GM18507 (cell line): ENCODE results near the gene SMYD3.

Source experiments
- DNase-seq: peaks from one replicate; pipeline ENCODE4 v3.0.0; 2011; ENCODE audit warnings: low read depth; ENCODE audit not compliant: insufficient read length; ENCODE audit errors: extremely low spot score
- FAIRE-seq: peaks from 2 replicates; lab custom pipeline; 2011; peaks lifted over from hg19 to GRCh38; lab: Jason Lieb, UNC

SMYD3 gene

GRCh38 chr1:246295340-246295739 is 211.7 kb downstream of the SMYD3 start:
- no peak for FAIRE-seq
- no peak for DNase-seq

DNA sequence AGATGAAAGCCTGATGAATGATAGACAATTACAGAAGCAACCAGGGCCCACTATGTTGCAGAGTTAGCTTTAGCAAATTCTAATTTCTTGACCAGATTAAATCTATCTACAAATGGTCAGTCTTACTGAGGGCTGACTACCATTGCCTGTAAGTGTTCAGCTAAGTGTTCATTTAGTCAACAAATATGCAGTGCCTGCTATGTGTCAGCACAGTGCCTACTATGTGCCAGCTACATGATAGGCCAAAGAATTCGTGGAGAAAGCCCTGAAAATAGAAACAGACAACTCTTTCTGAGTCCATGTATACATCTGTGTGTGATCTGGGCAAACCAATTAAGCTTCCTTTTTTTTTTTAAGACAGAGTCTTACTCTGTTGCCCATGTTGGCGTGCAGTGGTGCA is 212.8 kb downstream of the SMYD3 start:
- DNase-seq = no peak
- FAIRE-seq = no peak

DNA sequence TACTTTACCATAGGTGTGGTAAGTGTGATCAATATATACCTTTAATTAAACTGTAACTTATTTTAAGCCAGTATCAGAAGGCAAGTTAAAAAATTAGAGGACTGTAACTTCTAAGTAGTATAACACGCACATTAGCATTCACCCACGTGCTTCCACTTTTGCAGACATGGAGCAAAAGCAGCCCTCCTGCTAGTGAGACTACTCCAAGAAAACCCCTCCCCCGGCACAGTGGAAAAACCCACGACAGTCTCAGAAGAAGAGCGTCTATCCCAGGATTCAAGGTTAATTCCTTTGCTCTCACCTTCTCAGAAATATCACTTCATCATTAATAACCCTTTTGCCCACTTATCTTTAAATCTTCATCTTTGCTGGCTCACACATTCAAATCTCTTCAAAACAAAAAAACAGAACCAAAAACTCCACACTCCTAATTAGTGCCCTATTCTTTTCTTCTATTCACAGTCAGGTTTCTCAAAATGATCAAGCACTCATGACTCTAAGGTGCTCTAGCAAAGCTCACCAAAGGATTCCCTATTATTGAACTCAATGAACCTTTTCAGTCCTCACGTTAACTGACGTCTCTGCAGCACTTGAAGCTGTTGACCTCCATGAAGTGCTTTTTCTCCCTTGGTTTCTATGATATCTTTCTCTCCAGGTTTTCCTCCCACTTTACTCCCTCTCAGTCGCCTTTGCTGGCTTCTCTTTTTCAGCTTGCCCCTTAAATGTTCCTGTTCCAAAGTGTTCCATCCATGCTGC is 213.5 kb downstream of the SMYD3 start:
- FAIRE-seq (no peak), DNase-seq (no peak)

DNA sequence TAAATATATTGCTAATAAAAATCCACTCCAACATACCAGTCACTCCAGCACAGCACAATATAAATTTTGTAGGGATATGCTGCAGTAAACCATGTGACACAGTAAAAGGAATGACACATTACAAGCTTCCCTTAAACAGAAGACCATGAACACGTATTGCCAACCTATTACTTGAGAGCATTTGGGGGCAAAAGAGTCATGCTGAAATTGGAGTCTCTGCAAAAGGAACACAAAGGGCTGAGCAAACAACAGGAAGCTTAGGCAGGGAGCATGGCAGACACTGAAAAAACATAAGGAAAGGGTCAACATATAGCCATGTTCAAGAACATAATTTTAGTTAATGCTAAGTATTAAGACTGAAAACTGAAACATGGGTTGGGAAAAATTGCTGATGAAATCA is 214.5 kb downstream of the SMYD3 start:
- no peak for DNase-seq
- FAIRE-seq = no peak

DNA sequence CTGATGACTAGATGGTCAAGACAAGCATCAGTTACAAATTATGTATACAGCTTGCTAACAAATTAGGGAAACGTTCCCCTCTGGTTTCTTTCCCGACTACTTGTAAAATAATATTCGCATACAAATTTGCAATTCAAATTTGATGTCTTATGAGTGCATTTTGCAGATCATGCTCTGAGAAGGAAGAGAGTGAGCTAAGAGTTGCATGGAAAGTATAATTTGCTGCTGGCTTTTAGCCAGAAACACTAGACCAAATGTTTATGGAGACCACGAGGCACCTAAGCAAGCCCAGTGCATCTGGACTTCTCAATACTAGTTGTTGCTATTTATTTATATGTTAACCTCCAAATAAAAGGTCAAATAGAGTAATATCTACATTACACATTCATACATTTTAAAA is 216.0 kb downstream of the SMYD3 start:
- FAIRE-seq (no peak), DNase-seq (no peak)

GRCh38 chr1:246283771-246284410 is 223.2 kb downstream of the SMYD3 start:
- DNase-seq (no peak), FAIRE-seq (no peak)

- DNase-seq (no peak), FAIRE-seq (no peak)
These were observed 225.4 kb downstream of the SMYD3 start for GRCh38 chr1:246281639-246282038.

- DNase-seq (no peak), FAIRE-seq (no peak)
These were observed 225.9 kb downstream of the SMYD3 start for GRCh38 chr1:246281195-246281594.

- FAIRE-seq = no peak
- DNase-seq = no peak
These were observed 226.5 kb downstream of the SMYD3 start for GRCh38 chr1:246280551-246280950.

- FAIRE-seq = no peak
- no peak for DNase-seq
These were observed 227.7 kb downstream of the SMYD3 start for GRCh38 chr1:246279402-246279801.

- FAIRE-seq (no peak), DNase-seq (no peak)
These were observed 228.7 kb downstream of the SMYD3 start for GRCh38 chr1:246278371-246278770.

DNA sequence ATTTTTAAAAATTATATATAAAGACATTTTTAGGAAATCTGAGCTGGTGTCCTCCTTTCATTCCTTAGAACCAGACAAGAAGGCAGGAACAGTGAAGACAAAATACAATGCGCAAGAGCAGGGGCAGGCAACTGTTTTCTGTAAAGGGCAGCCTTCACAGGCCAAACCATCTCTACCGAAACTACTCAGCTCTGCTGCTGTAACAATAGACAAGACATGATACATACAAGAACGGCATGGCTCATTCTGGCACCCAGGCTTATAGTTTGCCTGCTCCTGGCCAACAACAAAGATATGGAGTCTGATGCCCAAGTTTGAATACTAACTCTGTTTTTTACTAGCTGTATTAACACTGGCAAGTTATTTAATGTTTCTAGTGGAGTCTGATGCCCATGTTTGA is 232.0 kb downstream of the SMYD3 start:
- FAIRE-seq = no peak

GRCh38 chr1:246274186-246274585 is 232.9 kb downstream of the SMYD3 start:
- DNase-seq (no peak), FAIRE-seq (no peak)

More for the DNA sequence above, 232.0 kb downstream of the SMYD3 start:
- DNase-seq = no peak

DNA sequence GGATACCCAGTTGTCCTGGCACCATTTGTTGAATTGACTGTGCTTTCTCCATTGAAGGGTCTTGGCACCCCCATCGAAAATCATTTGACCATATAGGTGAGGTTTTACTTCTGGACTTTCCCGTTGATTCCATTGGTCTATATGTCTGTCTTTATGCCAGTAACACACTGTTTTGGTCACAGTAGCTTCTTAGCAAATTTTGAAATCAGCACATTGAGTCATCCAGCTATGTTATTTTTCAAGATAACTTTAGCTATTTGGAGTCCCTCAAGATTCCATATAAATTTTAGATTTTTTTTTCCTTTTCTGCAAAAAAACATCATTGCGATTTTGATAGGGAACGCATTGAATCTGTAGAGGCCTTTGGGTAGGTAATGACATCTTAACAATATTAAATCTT is 235.6 kb downstream of the SMYD3 start:
- FAIRE-seq = no peak
- no peak for DNase-seq

GRCh38 chr1:246270236-246270635 is 236.8 kb downstream of the SMYD3 start:
- DNase-seq (no peak), FAIRE-seq (peak; percentile 80)

- no peak for DNase-seq
- no peak for FAIRE-seq
These were observed 237.6 kb downstream of the SMYD3 start for GRCh38 chr1:246269466-246269865.

- peak; percentile 24 for FAIRE-seq
These were observed 239.2 kb downstream of the SMYD3 start for GRCh38 chr1:246267896-246268295.

GRCh38 chr1:246267426-246267825 is 239.7 kb downstream of the SMYD3 start:
- DNase-seq = no peak
- FAIRE-seq = no peak

More at GRCh38 chr1:246267896-246268295, 239.2 kb downstream of the SMYD3 start:
- no peak for DNase-seq

- FAIRE-seq (no peak), DNase-seq (no peak)
These were observed 241.6 kb downstream of the SMYD3 start for GRCh38 chr1:246265481-246265880.

GRCh38 chr1:246262281-246262680 is 244.8 kb downstream of the SMYD3 start:
- FAIRE-seq = no peak
- no peak for DNase-seq

DNA sequence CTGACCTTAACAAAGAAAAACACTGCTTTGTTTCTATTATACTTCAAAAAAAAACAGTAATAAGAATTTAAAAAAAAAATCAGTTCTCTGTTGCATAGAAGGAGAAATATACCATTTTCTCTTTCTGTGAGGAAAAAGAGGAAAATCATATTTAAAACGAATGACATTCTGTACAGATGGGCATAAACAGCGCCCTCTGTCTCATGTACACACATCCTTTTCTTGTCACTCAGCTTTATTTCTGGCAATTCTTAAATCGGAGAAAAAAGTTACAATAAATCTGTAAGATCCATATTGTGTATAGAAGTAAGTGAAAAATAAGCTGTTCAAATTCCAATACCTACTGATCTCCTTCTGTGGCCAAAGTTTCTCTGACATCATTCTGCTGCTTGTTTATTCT is 245.4 kb downstream of the SMYD3 start:
- FAIRE-seq (no peak), DNase-seq (no peak)
